Caco-2 (cell line): ENCODE data around the gene SPATA17. TPM values are rescaled to one million over a fixed set of nuclear protein-coding genes. Genes with fewer than 3 reads are reported as not detected.

Experiments used
- BruUV-seq: library from RNA; stranded (reverse); fragments of 400-500 nt; replicated peaks from 2 replicates; lab custom pipeline; 2021; lab: Mats Ljungman, UMichigan
- CTCF ChIA-PET: fragments of 300-600 bp; sonication (Branson Sonifier 250); formaldehyde crosslinking; loops from one replicate; lab custom pipeline; 2022; ENCODE audit warnings: antibody characterized with exemption; lab: Charles Lee
- POLR2A ChIA-PET: fragments of 300-600 bp; sonication (Branson Sonifier 250); formaldehyde crosslinking; loops from one replicate; lab custom pipeline; 2022; ENCODE audit warnings: antibody characterized with exemption; lab: Charles Lee
- DNase-seq, 2 experiments: peaks; one replicate each; pipeline versions ENCODE4 v3.0.0 to v3.0.0-alpha.2; 2020 to 2022
- H3K27me3 ChIP-seq: replicated peaks from 2 replicates; pipeline ENCODE4 v1.6.0; 2011; ENCODE audit warnings: low read length; ENCODE audit not compliant: control insufficient read depth, insufficient read depth
- H3K36me3 ChIP-seq: 2 replicates; pipeline ENCODE4 v1.5.1; 2011; ENCODE audit warnings: low read length; ENCODE audit not compliant: control insufficient read depth, insufficient read depth
- H3K4me1 ChIP-seq: fragments of 250-450 bp; sonication (Bioruptor Pico); 2 replicates; pipeline ENCODE4 v1.5.1; 2020; ENCODE audit warnings: mild to moderate bottlenecking
- H3K4me3 ChIP-seq: 2 replicates; pipeline ENCODE4 v1.5.1; 2011; ENCODE audit warnings: low read depth, mild to moderate bottlenecking, control low read depth, low read length
- H3K9me3 ChIP-seq: fragments of 250-450 bp; sonication (Bioruptor Pico); 2 replicates; pipeline ENCODE4 v1.5.1; 2020; ENCODE audit warnings: mild to moderate bottlenecking, moderate library complexity
- H3K27ac Mint-ChIP-seq: one replicate; pipeline ENCODE4 v1.8.0; 2022; ENCODE audit warnings: mixed read lengths; ENCODE audit not compliant: unreplicated experiment
- H3K27me3 Mint-ChIP-seq: one replicate; pipeline ENCODE4 v1.8.0; 2022; ENCODE audit warnings: mixed read lengths; ENCODE audit not compliant: insufficient read depth, unreplicated experiment
- H3K36me3 Mint-ChIP-seq: one replicate; pipeline ENCODE4 v1.8.0; 2022; ENCODE audit warnings: mild to moderate bottlenecking, mixed read lengths; ENCODE audit not compliant: insufficient read depth, unreplicated experiment
- H3K4me1 Mint-ChIP-seq: one replicate; pipeline ENCODE4 v1.8.0; 2022; ENCODE audit warnings: low read depth, mixed read lengths; ENCODE audit not compliant: unreplicated experiment
- H3K4me3 Mint-ChIP-seq: one replicate; pipeline ENCODE4 v1.8.0; 2022; ENCODE audit warnings: mild to moderate bottlenecking, moderate library complexity, mixed read lengths; ENCODE audit not compliant: unreplicated experiment
- H3K9me3 Mint-ChIP-seq: one replicate; pipeline ENCODE4 v1.8.0; 2022; ENCODE audit warnings: mixed read lengths; ENCODE audit not compliant: unreplicated experiment
- intact Hi-C: fragments of 100-400 bp; cut with micrococcal nuclease; formaldehyde crosslinking; loops from one replicate; pipeline ENCODE4 v1.10.0; 2022; ENCODE audit not compliant: unreplicated experiment
- total RNA-seq: library from RNA; stranded (reverse); gene quantifications from 2 replicates; pipeline ENCODE4 v1.2.3, GENCODE V29; 2022
- TF ChIP-seq, protein P1 (sequence below), 2 experiments: fragments of 200-600 bp in 1 of 2; IDR thresholded peaks; 1 replicate in 1 of 2; 2 replicates in 1 of 2; pipeline versions ENCODE4 v1.5.1 to v1.8.0; 2011 to 2022; ENCODE audit warnings: antibody characterized with exemption in 1 of 2, control low read depth in 1 of 2, inconsistent platforms in 1 of 2, low read depth in 1 of 2, low read length in 1 of 2, mild to moderate bottlenecking in 1 of 2, moderate library complexity in 1 of 2; ENCODE audit not compliant: insufficient read depth in 1 of 2, severe bottlenecking in 1 of 2, unreplicated experiment in 1 of 2

The SPATA17 gene
- total RNA-seq, 1 experiment from 2014 or later, result 1.1 TPM

DNA sequence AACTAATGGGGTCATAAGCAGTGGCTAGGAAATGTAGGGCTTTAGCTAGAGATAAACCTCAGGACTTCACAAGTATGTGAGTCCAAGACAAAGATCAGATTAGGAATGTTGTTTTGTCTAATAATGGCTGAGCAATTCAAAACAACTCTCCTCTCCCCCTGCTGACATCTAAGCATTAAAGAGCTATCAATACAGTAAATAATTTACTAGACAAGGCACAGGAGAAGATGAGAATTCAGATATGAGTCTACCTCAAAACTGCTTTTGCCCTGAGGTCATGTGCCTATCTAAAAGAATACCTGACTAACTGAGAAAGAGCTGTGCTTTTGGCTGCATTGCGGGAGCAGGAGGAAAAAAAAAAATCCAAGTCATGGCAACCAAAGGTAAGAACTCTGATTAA is 86.8 kb downstream of the SPATA17 start:
- H3K36me3 ChIP-seq, result no peaks in the 10 kb centered on the region
- peak; percentile 43 to 55 for DNase-seq
- peaks cover 23% of the 10 kb centered on the region for H3K4me1 Mint-ChIP-seq
- peak overlapping the region; percentile 22 for H3K27ac Mint-ChIP-seq
- H3K9me3 Mint-ChIP-seq, result no peaks in the 10 kb centered on the region
- intact Hi-C loops, result no loop called here
- H3K9me3 ChIP-seq, result no peaks in the 10 kb centered on the region
- H3K36me3 Mint-ChIP-seq, result no peaks in the 10 kb centered on the region
- peak overlapping the region; percentile 39 for H3K4me3 Mint-ChIP-seq
- ChIA-PET CTCF (interaction anchor here (0.9 kb wide), 1 partner anchor 87 kb away, joined by 3 read pairs; the partner anchor contains the start of genes GPATCH2 and SPATA17), POLR2A (interaction anchor here (1.0 kb wide), 1 partner anchor 87 kb away, joined by 8 read pairs; the partner anchor contains the start of genes GPATCH2 and SPATA17)
- H3K27me3 Mint-ChIP-seq, result no peaks in the 10 kb centered on the region
- TF ChIP-seq, protein P1, sequence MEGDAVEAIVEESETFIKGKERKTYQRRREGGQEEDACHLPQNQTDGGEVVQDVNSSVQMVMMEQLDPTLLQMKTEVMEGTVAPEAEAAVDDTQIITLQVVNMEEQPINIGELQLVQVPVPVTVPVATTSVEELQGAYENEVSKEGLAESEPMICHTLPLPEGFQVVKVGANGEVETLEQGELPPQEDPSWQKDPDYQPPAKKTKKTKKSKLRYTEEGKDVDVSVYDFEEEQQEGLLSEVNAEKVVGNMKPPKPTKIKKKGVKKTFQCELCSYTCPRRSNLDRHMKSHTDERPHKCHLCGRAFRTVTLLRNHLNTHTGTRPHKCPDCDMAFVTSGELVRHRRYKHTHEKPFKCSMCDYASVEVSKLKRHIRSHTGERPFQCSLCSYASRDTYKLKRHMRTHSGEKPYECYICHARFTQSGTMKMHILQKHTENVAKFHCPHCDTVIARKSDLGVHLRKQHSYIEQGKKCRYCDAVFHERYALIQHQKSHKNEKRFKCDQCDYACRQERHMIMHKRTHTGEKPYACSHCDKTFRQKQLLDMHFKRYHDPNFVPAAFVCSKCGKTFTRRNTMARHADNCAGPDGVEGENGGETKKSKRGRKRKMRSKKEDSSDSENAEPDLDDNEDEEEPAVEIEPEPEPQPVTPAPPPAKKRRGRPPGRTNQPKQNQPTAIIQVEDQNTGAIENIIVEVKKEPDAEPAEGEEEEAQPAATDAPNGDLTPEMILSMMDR (IDR thresholded peaks at IDR 0.05; ENCODE audit: insufficient read depth in 1 of 2, low read depth in 1 of 2, low read length in 1 of 2, severe bottlenecking in 1 of 2, unreplicated experiment in 1 of 2), result no peak
- BruUV-seq, result no TSS peak
- no peak overlapping the region for H3K4me3 ChIP-seq
- peaks cover 40% of the 10 kb centered on the region for H3K4me1 ChIP-seq
- H3K27me3 ChIP-seq, result no peaks in the 10 kb centered on the region

DNA sequence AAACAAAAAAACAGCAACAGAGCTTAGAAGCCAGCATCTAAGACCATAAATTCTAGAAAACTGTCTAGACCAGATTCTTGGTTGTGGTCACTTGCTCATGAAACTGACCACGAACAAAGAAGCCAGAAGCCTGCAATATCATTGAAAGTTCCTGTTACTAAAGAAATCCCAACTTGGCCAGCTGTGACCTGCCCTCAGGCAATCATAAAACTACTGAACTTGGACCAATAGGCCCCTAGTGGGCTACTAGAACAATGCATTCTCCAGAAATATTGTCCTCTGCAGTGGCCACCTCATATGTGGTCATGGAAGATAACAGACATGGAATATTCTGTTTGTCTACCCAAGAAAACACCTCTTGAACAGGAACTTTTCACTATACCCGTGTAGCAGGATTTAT is 87.7 kb downstream of the SPATA17 start:
- ChIA-PET CTCF (interaction anchor here (0.8 kb wide), 1 partner anchor 203 kb away, joined by 3 read pairs; no protein-coding TSS in a partner anchor), POLR2A (no interaction called here)
- Mint-ChIP-seq H3K36me3 (no peaks in the 10 kb centered on the region), H3K4me3 (no peak overlapping the region), H3K27ac (no peak overlapping the region), H3K9me3 (no peaks in the 10 kb centered on the region), H3K4me1 (peaks cover 23% of the 10 kb centered on the region), H3K27me3 (no peaks in the 10 kb centered on the region)
- Histone ChIP-seq H3K4me3 (no peak overlapping the region), H3K4me1 (peaks cover 40% of the 10 kb centered on the region), H3K27me3 (no peaks in the 10 kb centered on the region), H3K9me3 (no peaks in the 10 kb centered on the region), H3K36me3 (no peaks in the 10 kb centered on the region)
- TF ChIP-seq, protein P1 (IDR thresholded peaks at IDR 0.05; ENCODE audit: insufficient read depth in 1 of 2, low read depth in 1 of 2, low read length in 1 of 2, severe bottlenecking in 1 of 2, unreplicated experiment in 1 of 2), result no peak
- DNase-seq, result peak in 1 of 2 experiments; percentile 19
- no TSS peak for BruUV-seq
- intact Hi-C loops, result no loop called here

DNA sequence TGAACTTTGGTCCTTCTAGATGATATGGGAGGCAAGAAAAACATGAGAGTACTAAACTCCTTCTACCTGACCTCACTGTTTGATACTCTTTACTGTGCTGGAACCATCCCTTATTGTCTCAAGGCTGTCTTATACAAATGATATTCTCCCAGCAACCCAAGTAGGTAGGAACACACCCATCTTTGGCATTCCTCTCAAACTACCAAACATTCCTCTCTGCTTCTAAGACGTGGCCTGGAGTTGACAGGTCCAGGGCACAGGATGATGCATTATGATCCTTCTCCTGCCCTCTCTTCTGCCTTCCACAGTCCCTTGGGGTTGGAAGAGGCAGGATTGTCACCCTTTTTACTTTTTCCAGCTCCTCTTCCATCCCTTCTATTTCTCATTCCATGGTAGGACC is 90.5 kb downstream of the SPATA17 start:
- no TSS peak for BruUV-seq
- H3K36me3 Mint-ChIP-seq, result no peaks in the 10 kb centered on the region
- H3K9me3 ChIP-seq, result no peaks in the 10 kb centered on the region
- peak overlapping the region; percentile 21 for H3K27ac Mint-ChIP-seq
- no peak overlapping the region for H3K4me3 ChIP-seq
- H3K4me1 ChIP-seq, result peaks cover 40% of the 10 kb centered on the region
- TF ChIP-seq, protein P1 (IDR thresholded peaks at IDR 0.05; ENCODE audit: insufficient read depth in 1 of 2, low read depth in 1 of 2, low read length in 1 of 2, severe bottlenecking in 1 of 2, unreplicated experiment in 1 of 2), result no peak
- intact Hi-C loops, result no loop called here
- CTCF ChIA-PET, result no interaction called here
- H3K4me1 Mint-ChIP-seq, result peaks cover 23% of the 10 kb centered on the region
- H3K9me3 Mint-ChIP-seq, result no peaks in the 10 kb centered on the region
- no peaks in the 10 kb centered on the region for H3K27me3 Mint-ChIP-seq
- DNase-seq, result peak; percentile 9 to 42
- POLR2A ChIA-PET, result no interaction called here
- H3K4me3 Mint-ChIP-seq, result no peak overlapping the region
- H3K36me3 ChIP-seq, result no peaks in the 10 kb centered on the region
- no peaks in the 10 kb centered on the region for H3K27me3 ChIP-seq
